Mesenchymal stem cell (in vitro differentiated cells and primary cell): Measurements from ENCODE around the gene HIF1A.

ENCODE experiments used
- DNase-seq: peaks from one replicate; pipeline ENCODE4 v3.0.0-alpha.2; 2013
- H2AFZ ChIP-seq: one replicate; pipeline ENCODE4 v1.6.1; 2013; ENCODE audit warnings: low read depth, mild to moderate bottlenecking, control low read depth, inconsistent platforms, low read length, moderate library complexity
- H2AK5ac ChIP-seq: 2 replicates; pipeline ENCODE4 v1.6.1; 2013; ENCODE audit warnings: low read length, moderate library complexity, mild to moderate bottlenecking, inconsistent platforms; ENCODE audit not compliant: severe bottlenecking
- H2BK120ac ChIP-seq: one replicate; pipeline ENCODE4 v1.6.1; 2013; ENCODE audit warnings: low read depth, mild to moderate bottlenecking, inconsistent platforms, low read length, moderate library complexity
- H2BK12ac ChIP-seq, 2 experiments: one replicate each; pipeline ENCODE4 v1.6.1; 2013; ENCODE audit warnings: inconsistent platforms in 2 of 2, low read length in 2 of 2, mild to moderate bottlenecking in 2 of 2, moderate library complexity in 2 of 2, control low read depth in 1 of 2
- H2BK15ac ChIP-seq: one replicate; pipeline ENCODE4 v1.6.1; 2013; ENCODE audit warnings: mild to moderate bottlenecking, low read depth, inconsistent platforms; ENCODE audit not compliant: poor library complexity, severe bottlenecking
- H2BK5ac ChIP-seq: 2 replicates; pipeline ENCODE4 v1.6.1; 2013; ENCODE audit warnings: low read depth, mild to moderate bottlenecking, low read length, control low read depth, inconsistent platforms; ENCODE audit not compliant: poor library complexity, severe bottlenecking
- H3K14ac ChIP-seq, 2 experiments: one replicate each; pipeline ENCODE4 v1.6.1; 2013; ENCODE audit warnings: inconsistent platforms in 2 of 2, low read length in 2 of 2, control low read depth in 1 of 2, mild to moderate bottlenecking in 1 of 2, moderate library complexity in 1 of 2
- H3K18ac ChIP-seq, 2 experiments: one replicate each; pipeline ENCODE4 v1.6.1; 2013; ENCODE audit warnings: inconsistent platforms in 2 of 2, low read length in 2 of 2, control low read depth in 1 of 2, low read depth in 1 of 2, mild to moderate bottlenecking in 1 of 2
- H3K23ac ChIP-seq, 2 experiments: one replicate each; pipeline ENCODE4 v1.6.1; 2013; ENCODE audit warnings: inconsistent platforms in 2 of 2, low read length in 2 of 2, mild to moderate bottlenecking in 2 of 2, moderate library complexity in 2 of 2, control low read depth in 1 of 2
- H3K27ac ChIP-seq: 2 replicates; pipeline ENCODE4 v1.5.1; 2013; ENCODE audit warnings: mild to moderate bottlenecking, moderate library complexity, low read length, control low read depth, inconsistent platforms; ENCODE audit not compliant: poor library complexity, severe bottlenecking
- H3K27me3 ChIP-seq, 2 experiments: 2 replicates each; pipeline versions ENCODE4 v1.6.1 to v1.7.0; 2013; ENCODE audit warnings: low read length in 2 of 2, mild to moderate bottlenecking in 2 of 2, moderate library complexity in 2 of 2, control low read depth in 1 of 2, inconsistent platforms in 1 of 2; ENCODE audit not compliant: control insufficient read depth in 1 of 2, insufficient read depth in 1 of 2
- H3K36me3 ChIP-seq, 2 experiments: 2 replicates each; pipeline versions ENCODE4 v1.6.1 to v1.7.0; 2013; ENCODE audit warnings: low read length in 2 of 2, control low read depth in 1 of 2, inconsistent platforms in 1 of 2, low read depth in 1 of 2, mild to moderate bottlenecking in 1 of 2; ENCODE audit not compliant: insufficient read depth in 2 of 2, control insufficient read depth in 1 of 2
- H3K4ac ChIP-seq, 2 experiments: one replicate each; pipeline ENCODE4 v1.6.1; 2013; ENCODE audit warnings: inconsistent platforms in 2 of 2, low read length in 2 of 2, mild to moderate bottlenecking in 2 of 2, moderate library complexity in 2 of 2, control low read depth in 1 of 2, low read depth in 1 of 2
- H3K4me1 ChIP-seq: 2 replicates; pipeline ENCODE4 v1.6.1; 2013; ENCODE audit warnings: low read depth, low read length, control low read depth; ENCODE audit not compliant: control insufficient read depth, insufficient read depth
- H3K4me2 ChIP-seq: 2 replicates; pipeline ENCODE4 v1.6.1; 2013; ENCODE audit warnings: low read length, mild to moderate bottlenecking, inconsistent platforms; ENCODE audit not compliant: poor library complexity, severe bottlenecking
- H3K4me3 ChIP-seq, 2 experiments: 2 replicates each; pipeline versions ENCODE4 v1.5.1 to v1.7.0; 2013; ENCODE audit warnings: low read length in 2 of 2, mild to moderate bottlenecking in 2 of 2, control low read depth in 1 of 2, low read depth in 1 of 2; ENCODE audit not compliant: insufficient read depth in 1 of 2
- H3K79me1 ChIP-seq: replicated peaks from 2 replicates; pipeline ENCODE4 v1.6.1; 2013; ENCODE audit warnings: mild to moderate bottlenecking, control low read depth, low read length, inconsistent platforms; ENCODE audit not compliant: poor library complexity, severe bottlenecking
- H3K9ac ChIP-seq: 2 replicates; pipeline ENCODE4 v1.7.0; 2013; ENCODE audit warnings: mild to moderate bottlenecking, low read length, moderate library complexity
- H3K9me3 ChIP-seq: 2 replicates; pipeline ENCODE4 v1.7.0; 2013; ENCODE audit warnings: mild to moderate bottlenecking, low read length; ENCODE audit not compliant: control insufficient read depth
- H4K8ac ChIP-seq: one replicate; pipeline ENCODE4 v1.6.1; 2013; ENCODE audit warnings: inconsistent platforms, mild to moderate bottlenecking, low read length, moderate library complexity
- H4K91ac ChIP-seq: one replicate; pipeline ENCODE4 v1.6.1; 2013; ENCODE audit warnings: mild to moderate bottlenecking, low read length, inconsistent platforms
- WGBS: methylation state at CpG from one replicate; pipeline ENCODE4 v1.1.7; 2013; ENCODE audit warnings: mixed read lengths; 5-methylcytosine and 5-hydroxymethylcytosine counted together

HIF1A gene

DNA sequence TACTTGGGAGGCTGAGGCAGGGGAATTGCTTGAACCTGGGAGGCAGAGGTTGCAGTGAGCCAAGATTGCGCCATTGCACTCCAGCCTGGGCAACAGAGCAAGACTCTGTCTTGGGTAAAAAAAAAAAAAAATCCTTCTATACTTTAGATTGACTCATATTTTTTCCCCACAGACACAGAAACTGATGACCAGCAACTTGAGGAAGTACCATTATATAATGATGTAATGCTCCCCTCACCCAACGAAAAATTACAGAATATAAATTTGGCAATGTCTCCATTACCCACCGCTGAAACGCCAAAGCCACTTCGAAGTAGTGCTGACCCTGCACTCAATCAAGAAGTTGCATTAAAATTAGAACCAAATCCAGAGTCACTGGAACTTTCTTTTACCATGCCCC is 42.6 kb downstream of the HIF1A start:
- no peak overlapping the region for H2AK5ac ChIP-seq
- WGBS: 93% methylated on average over 4 of the region's 5 CpGs
- no peak overlapping the region for H3K14ac ChIP-seq
- H2BK5ac ChIP-seq: no peak overlapping the region
- H3K4me3 ChIP-seq: no peak overlapping the region
- H2BK12ac ChIP-seq: no peak overlapping the region
- H3K9ac ChIP-seq: no peak overlapping the region
- peaks cover 3% of the 10 kb centered on the region for H3K4me1 ChIP-seq
- no peak overlapping the region for H3K23ac ChIP-seq
- no peak overlapping the region for H3K4me2 ChIP-seq
- H2BK15ac ChIP-seq: no peak overlapping the region
- peaks cover 28 to 96% of the 10 kb centered on the region in 2 experiments for H3K36me3 ChIP-seq
- peak overlapping the region; percentile 56 for H3K27ac ChIP-seq
- no peak overlapping the region for H3K18ac ChIP-seq
- H4K8ac ChIP-seq: no peak overlapping the region
- no peak overlapping the region for H2AFZ ChIP-seq
- H4K91ac ChIP-seq: no peak overlapping the region
- no peaks in the 10 kb centered on the region for H3K27me3 ChIP-seq
- H2BK120ac ChIP-seq: no peak overlapping the region
- no peak overlapping the region for H3K4ac ChIP-seq
- DNase-seq: no peak
- no peaks in the 10 kb centered on the region for H3K9me3 ChIP-seq
- H3K79me1 ChIP-seq: no peaks in the 10 kb centered on the region

DNA sequence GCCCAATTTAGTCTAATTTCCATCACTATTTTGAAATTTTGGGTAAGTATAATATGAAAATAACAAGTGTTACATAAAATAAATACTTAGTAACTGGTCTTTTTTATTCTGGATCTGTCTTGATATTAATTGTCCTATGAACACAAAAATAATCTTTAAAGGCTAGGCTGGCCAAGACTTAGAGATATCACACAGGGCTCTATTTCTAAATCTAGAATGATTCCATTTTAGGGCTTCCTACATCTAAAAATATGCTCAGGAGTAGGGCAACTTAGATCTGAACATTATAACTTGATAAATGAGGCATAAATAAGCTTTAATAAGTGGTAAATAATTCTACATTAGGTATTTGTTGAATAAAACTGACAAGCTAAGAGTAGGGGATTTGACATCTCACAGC is 43.8 kb downstream of the HIF1A start:
- H3K4me3 ChIP-seq: no peak overlapping the region
- H3K14ac ChIP-seq: no peak overlapping the region
- H3K9ac ChIP-seq: peak overlapping the region; percentile 18
- H2BK120ac ChIP-seq: no peak overlapping the region
- no peaks in the 10 kb centered on the region for H3K79me1 ChIP-seq
- no peak for DNase-seq
- no peak overlapping the region for H2AFZ ChIP-seq
- no peak overlapping the region for H2BK12ac ChIP-seq
- H3K27me3 ChIP-seq: no peaks in the 10 kb centered on the region
- H3K4me1 ChIP-seq: peaks cover 3% of the 10 kb centered on the region
- H3K9me3 ChIP-seq: no peaks in the 10 kb centered on the region
- no peak overlapping the region for H3K27ac ChIP-seq
- no peak overlapping the region for H2BK15ac ChIP-seq
- H3K36me3 ChIP-seq: peaks cover 30 to 96% of the 10 kb centered on the region in 2 experiments
- H3K18ac ChIP-seq: no peak overlapping the region
- H2AK5ac ChIP-seq: no peak overlapping the region
- H3K4ac ChIP-seq: no peak overlapping the region
- no peak overlapping the region for H4K8ac ChIP-seq
- H3K4me2 ChIP-seq: no peak overlapping the region
- no peak overlapping the region for H2BK5ac ChIP-seq
- H4K91ac ChIP-seq: no peak overlapping the region
- H3K23ac ChIP-seq: no peak overlapping the region

DNA sequence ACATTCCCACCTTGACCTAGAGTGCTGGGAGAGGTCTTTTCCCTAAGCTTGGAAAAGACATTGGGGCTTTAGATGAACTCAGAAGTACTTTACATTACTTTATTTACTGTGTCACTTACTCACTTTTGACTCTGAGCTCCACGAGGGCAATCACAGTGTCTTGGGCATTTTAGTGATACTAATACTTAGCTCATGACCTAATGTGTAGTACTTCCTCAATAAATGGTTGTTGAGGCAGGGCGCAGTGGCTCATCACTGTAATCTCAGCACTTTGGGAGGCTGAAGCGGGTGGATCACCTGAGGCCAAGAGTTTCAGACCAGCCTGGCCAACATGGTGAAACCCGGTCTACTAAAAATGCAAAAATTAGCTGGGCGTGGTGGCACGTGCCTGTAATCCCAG is 47.1 kb downstream of the HIF1A start:
- Histone ChIP-seq H3K4ac (no peak overlapping the region), H4K91ac (no peak overlapping the region), H3K79me1 (no peaks in the 10 kb centered on the region), H4K8ac (no peak overlapping the region), H2BK5ac (no peak overlapping the region), H3K36me3 (peaks cover 37 to 96% of the 10 kb centered on the region in 2 experiments), H3K27me3 (no peaks in the 10 kb centered on the region), H2AFZ (no peak overlapping the region), H3K9ac (no peak overlapping the region), H3K23ac (no peak overlapping the region), H3K18ac (no peak overlapping the region), H2BK120ac (no peak overlapping the region), H3K9me3 (no peaks in the 10 kb centered on the region), H3K4me2 (no peak overlapping the region), H3K27ac (no peak overlapping the region), H3K14ac (no peak overlapping the region), H3K4me3 (no peak overlapping the region), H2BK12ac (no peak overlapping the region), H2AK5ac (no peak overlapping the region), H3K4me1 (peaks cover 6% of the 10 kb centered on the region), H2BK15ac (no peak overlapping the region)
- 100% methylated on average over 5 of the region's 6 CpGs for WGBS
- no peak for DNase-seq

DNA sequence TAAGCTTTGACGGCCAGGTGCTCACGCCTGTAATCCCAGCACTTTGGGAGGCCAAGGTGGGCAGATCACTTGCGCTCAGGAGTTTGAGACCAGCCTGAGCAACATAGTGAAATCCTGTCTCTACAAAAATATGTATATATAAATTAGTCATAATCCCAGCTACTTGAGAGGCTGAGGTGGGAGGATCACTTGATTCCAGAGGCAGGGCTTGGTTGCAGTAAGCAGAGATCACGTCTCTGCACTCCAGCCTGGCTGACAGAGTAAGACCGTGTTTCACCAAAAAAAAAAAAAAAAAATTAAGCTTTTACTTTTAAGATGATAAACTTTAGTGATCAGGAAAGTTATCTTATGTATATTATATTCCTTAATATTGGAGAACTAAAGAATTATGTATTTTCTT is 48.9 kb downstream of the HIF1A start:
- Histone ChIP-seq H3K4me1 (peaks cover 6% of the 10 kb centered on the region), H2AFZ (no peak overlapping the region), H3K79me1 (no peaks in the 10 kb centered on the region), H3K4ac (no peak overlapping the region), H2BK5ac (no peak overlapping the region), H3K23ac (no peak overlapping the region), H3K27ac (no peak overlapping the region), H3K9ac (no peak overlapping the region), H3K18ac (no peak overlapping the region), H3K36me3 (peaks cover 31 to 97% of the 10 kb centered on the region in 2 experiments), H3K9me3 (no peaks in the 10 kb centered on the region), H3K14ac (no peak overlapping the region), H2BK120ac (no peak overlapping the region), H2BK12ac (no peak overlapping the region), H2BK15ac (no peak overlapping the region), H4K8ac (no peak overlapping the region), H4K91ac (no peak overlapping the region), H2AK5ac (no peak overlapping the region), H3K4me3 (no peak overlapping the region), H3K27me3 (no peaks in the 10 kb centered on the region), H3K4me2 (no peak overlapping the region)
- WGBS: 100% methylated on average over 3 of the region's 5 CpGs
- no peak for DNase-seq
